PC-9 (cell line): ENCODE data around the gene CBL.

ENCODE experiments used
- CTCF ChIP-seq: fragments of 200-600 bp; sonication (generic); conservative IDR thresholded peaks from 2 replicates; pipeline ENCODE4 v1.6.1; 2017; ENCODE audit warnings: mixed run types, antibody characterized with exemption, mild to moderate bottlenecking, moderate library complexity
- EZH2 ChIP-seq: fragments of 200-600 bp; sonication (generic); IDR thresholded peaks from 2 replicates; pipeline ENCODE4 v1.8.0; 2017; ENCODE audit warnings: antibody characterized with exemption, low read depth

DNA sequence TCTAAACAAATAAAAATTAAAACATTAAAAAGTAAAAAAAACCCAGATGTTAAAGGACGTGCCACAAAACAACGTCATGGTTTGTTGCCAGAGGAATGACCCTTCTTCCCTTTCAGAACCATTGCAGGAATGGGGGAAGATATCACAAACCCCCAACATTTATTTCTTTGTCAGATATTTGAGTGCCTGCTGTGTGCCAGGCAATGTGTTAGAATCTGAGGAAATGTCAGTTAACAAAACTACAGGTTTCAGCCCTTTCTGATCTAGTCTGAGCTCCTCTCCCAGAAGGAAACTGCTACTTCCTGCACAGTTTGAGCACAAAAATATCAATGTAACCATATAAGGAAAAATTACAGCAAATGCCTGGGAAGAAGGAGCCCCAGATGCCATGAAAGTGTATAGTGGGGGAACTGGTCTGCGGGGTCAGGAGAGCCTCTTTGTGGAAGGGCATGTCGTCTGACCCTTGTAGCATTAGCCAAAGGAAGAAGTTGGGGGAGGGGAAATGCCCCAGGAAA, 27.9 kb upstream of the CBL start:
- TF ChIP-seq CTCF, result no peak
- no peak for TF ChIP-seq EZH2
